Dermis microvascular lymphatic vessel endothelial cell (primary cell): ENCODE results near the gene SEMA6A. TPM values are rescaled to one million over a fixed set of nuclear protein-coding genes. Genes with fewer than 3 reads are reported as not detected.
"Not testable (repeated sequence)": the region's sequence is repeated elsewhere in the genome, so short reads cannot be mapped to it uniquely, and the experiment has no call there.

Source experiments
- DNase-seq, 2 donors: peaks; one replicate each; pipeline versions ENCODE4 v3.0.0 to v3.0.0-alpha.2; 2010; ENCODE audit warnings: low read depth in 2 of 2
- total RNA-seq: library from RNA; depleted of rRNA; stranded (reverse); fragments of >200 nt; gene quantifications from 2 replicates; pipeline ENCODE4 v1.2.1, GENCODE V29; 2014

Gene SEMA6A
- total RNA-seq, 1 donor from 2014 or later = 11.8 TPM

- no peak for DNase-seq
Observed at GRCh38 chr5:116550082-116550481, 24.5 kb downstream of the SEMA6A start.

GRCh38 chr5:116546743-116547124, 27.9 kb downstream of the SEMA6A start:
- DNase-seq = no peak

GRCh38 chr5:116546033-116546742, 28.4 kb downstream of the SEMA6A start:
- DNase-seq = no peak

GRCh38 chr5:116545465-116545864, 29.2 kb downstream of the SEMA6A start:
- not testable (repeated sequence) for DNase-seq

GRCh38 chr5:116544531-116545241, 29.9 kb downstream of the SEMA6A start:
- DNase-seq = no peak

GRCh38 chr5:116543501-116543900, 31.1 kb downstream of the SEMA6A start:
- DNase-seq = no peak

- DNase-seq = no peak
Observed at GRCh38 chr5:116542619-116543018, 32.0 kb downstream of the SEMA6A start.

GRCh38 chr5:116539222-116539621, 35.4 kb downstream of the SEMA6A start:
- DNase-seq = no peak

GRCh38 chr5:116536316-116537083, 38.1 kb downstream of the SEMA6A start:
- no peak for DNase-seq

GRCh38 chr5:116534964-116535651, 39.5 kb downstream of the SEMA6A start:
- DNase-seq = no peak

GRCh38 chr5:116532762-116533525, 41.7 kb downstream of the SEMA6A start:
- no peak for DNase-seq

GRCh38 chr5:116531635-116532034, 43.0 kb downstream of the SEMA6A start:
- no peak for DNase-seq

GRCh38 chr5:116531117-116531516, 43.5 kb downstream of the SEMA6A start:
- DNase-seq = no peak

- DNase-seq = no peak
Observed at GRCh38 chr5:116530276-116530675, 44.3 kb downstream of the SEMA6A start.

- no peak for DNase-seq
Observed at GRCh38 chr5:116529615-116530014, 45.0 kb downstream of the SEMA6A start.

GRCh38 chr5:116528519-116529234, 45.9 kb downstream of the SEMA6A start:
- DNase-seq = no peak

GRCh38 chr5:116527582-116527981, 47.0 kb downstream of the SEMA6A start:
- DNase-seq = no peak

GRCh38 chr5:116525674-116526073, 48.9 kb downstream of the SEMA6A start:
- DNase-seq = no peak

- no peak for DNase-seq
Observed at GRCh38 chr5:116524966-116525365, 49.7 kb downstream of the SEMA6A start.
